T-cell (primary cell): Measurements from ENCODE around the gene ARL15. TPM values are rescaled to one million over a fixed set of nuclear protein-coding genes. Genes with fewer than 3 reads are reported as not detected.
"Not testable (repeated sequence)": the region's sequence is repeated elsewhere in the genome, so short reads cannot be mapped to it uniquely, and the experiment has no call there.

Source experiments
- ATAC-seq, 4 experiments: fragments of 200-7000 bp in 3 of 4; fragments of 150-1000 bp in 1 of 4; cut with Tn5 transposase; replicated peaks in 1 of 4; 1 replicate in 3 of 4; 2 replicates in 1 of 4; pipeline ENCODE4 v1.10.0; 2021; ENCODE audit warnings: moderate library complexity in 3 of 4, mild to moderate bottlenecking in 2 of 4, moderate number of reproducible peaks in 1 of 4
- CTCF ChIA-PET, 2 donors: fragments of 300-600 bp; sonication (Branson Sonifier 250); formaldehyde crosslinking; loops; one replicate each; lab custom pipeline; 2022; ENCODE audit warnings: antibody characterized with exemption in 2 of 2; lab: Charles Lee
- POLR2A ChIA-PET, 2 donors: fragments of 300-600 bp; sonication (Branson Sonifier 250); formaldehyde crosslinking; loops; one replicate each; lab custom pipeline; 2022; ENCODE audit warnings: antibody characterized with exemption in 2 of 2; lab: Charles Lee
- DNase-seq, 35 experiments: peaks; one replicate each; pipeline versions ENCODE4 v3.0.0 to v3.0.0-alpha.2; 2013 to 2023
- H3K27ac ChIP-seq: one replicate; pipeline ENCODE4 v1.5.1; 2013; ENCODE audit warnings: low read length
- H3K27me3 ChIP-seq, 2 experiments: replicated peaks in 1 of 2; 1 replicate in 1 of 2; 2 replicates in 1 of 2; pipeline versions ENCODE4 v1.6.1 to v1.7.0; 2013; ENCODE audit warnings: low read length in 1 of 2, mixed read lengths in 1 of 2; ENCODE audit not compliant: control insufficient read depth in 2 of 2, insufficient read depth in 2 of 2; ENCODE audit errors: extremely low read depth in 1 of 2
- H3K36me3 ChIP-seq, 2 donors: 1 replicate in 1 of 2; 2 replicates in 1 of 2; pipeline versions ENCODE4 v1.6.1 to v1.7.0; 2013; ENCODE audit warnings: low read length in 1 of 2; ENCODE audit not compliant: control insufficient read depth in 2 of 2, insufficient read depth in 1 of 2; ENCODE audit errors: extremely low read depth in 1 of 2
- H3K4me1 ChIP-seq, 2 experiments: 1 replicate in 1 of 2; 2 replicates in 1 of 2; pipeline versions ENCODE4 v1.6.1 to v1.7.0; 2013; ENCODE audit warnings: low read length in 2 of 2, mixed read lengths in 1 of 2; ENCODE audit not compliant: insufficient read depth in 2 of 2, control insufficient read depth in 1 of 2; ENCODE audit errors: extremely low read depth in 1 of 2
- H3K4me3 ChIP-seq, 2 donors: 1 replicate in 1 of 2; 2 replicates in 1 of 2; pipeline versions ENCODE4 v1.5.1 to v1.7.0; 2013; ENCODE audit warnings: mild to moderate bottlenecking in 2 of 2, low read length in 1 of 2, moderate library complexity in 1 of 2; ENCODE audit not compliant: control insufficient read depth in 1 of 2; ENCODE audit errors: extremely low read depth in 1 of 2
- H3K9me3 ChIP-seq: 2 replicates; pipeline ENCODE4 v1.7.0; 2013
- H3K27ac Mint-ChIP-seq, 2 donors: one replicate each; pipeline ENCODE4 v1.8.0; 2020 to 2021; ENCODE audit warnings: mild to moderate bottlenecking in 2 of 2, mixed read lengths in 2 of 2
- H3K27me3 Mint-ChIP-seq, 2 donors: one replicate each; pipeline ENCODE4 v1.8.0; 2021 to 2022; ENCODE audit warnings: mixed read lengths in 2 of 2
- H3K36me3 Mint-ChIP-seq: one replicate; pipeline ENCODE4 v1.8.0; 2021; ENCODE audit warnings: mixed read lengths
- H3K4me1 Mint-ChIP-seq, 3 donors: one replicate each; pipeline ENCODE4 v1.8.0; 2020 to 2022; ENCODE audit warnings: mixed read lengths in 3 of 3, mild to moderate bottlenecking in 1 of 3
- H3K4me3 Mint-ChIP-seq, 3 donors: one replicate each; pipeline ENCODE4 v1.8.0; 2020 to 2022; ENCODE audit warnings: mild to moderate bottlenecking in 3 of 3, mixed read lengths in 3 of 3, moderate library complexity in 3 of 3
- H3K9me3 Mint-ChIP-seq, 3 donors: one replicate each; pipeline ENCODE4 v1.8.0; 2020 to 2022; ENCODE audit warnings: mixed read lengths in 3 of 3
- WGBS: methylation state at CpG from one replicate; pipeline ENCODE4 v1.1.5; 2013; ENCODE audit warnings: missing lambda C conversion rate; ENCODE audit not compliant: insufficient coverage; 5-methylcytosine and 5-hydroxymethylcytosine counted together
- total RNA-seq, 35 experiments: library from RNA in 6 of 35; stranded (reverse) in 6 of 35; fragments of 120-200 nt in 1 of 35; gene quantifications; one replicate each; pipeline versions ENCODE4 v1.2.1 to v1.2.4 and lab custom pipeline; 2013 to 2026

The ARL15 gene
- 10 to 100 TPM; 10.7 to 21.6 (median 11.7) TPM for total RNA-seq
- 31.5 TPM for total RNA-seq (2013)
- total RNA-seq (lab: John Stamatoyannopoulos, UW), result 1.6 to 10.3 (median 6.1) reads per million in 29 experiments

- peak; percentile 91 to 94 (median 92) for ATAC-seq
These were observed at the start of gene ARL15 for GRCh38 chr5:54310433-54311175. TSS of gene ARL15 (minus strand) at chr5:54310573.

DNA sequence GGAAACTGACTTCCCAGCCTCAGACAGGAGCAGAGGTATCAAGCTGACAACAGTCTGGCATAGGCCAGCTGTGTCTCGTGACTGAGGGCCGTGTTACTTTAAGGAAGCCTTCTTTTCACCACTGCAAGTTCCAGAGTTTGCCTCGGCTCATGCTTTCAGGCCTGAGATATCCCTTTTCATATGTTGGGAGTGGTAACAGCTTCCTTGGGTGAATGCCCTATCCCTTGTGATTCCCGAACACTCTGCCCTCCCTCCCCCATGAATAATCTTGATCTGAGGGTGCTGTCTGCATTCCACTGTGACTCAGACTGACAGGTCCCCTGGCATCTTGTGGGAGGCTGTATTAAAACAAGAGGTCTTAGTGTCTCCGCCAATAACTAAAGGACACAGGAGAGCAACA, 49.7 kb upstream of the ARL15 start:
- H3K4me1 ChIP-seq, result no peaks in the 10 kb centered on the region
- H3K4me3 ChIP-seq, result no peak overlapping the region
- H3K27ac Mint-ChIP-seq, result no peak overlapping the region
- ChIA-PET POLR2A (no interaction called here), CTCF (no interaction called here)
- H3K27ac ChIP-seq, result no peak overlapping the region
- ATAC-seq, result no peak
- 53% methylated on average over 2 of the region's 5 CpGs for WGBS
- no peaks in the 10 kb centered on the region for H3K36me3 Mint-ChIP-seq
- H3K27me3 ChIP-seq, result peaks cover 0 to 6% of the 10 kb centered on the region in 2 experiments
- peaks cover 24 to 47% of the 10 kb centered on the region in 2 donors for H3K27me3 Mint-ChIP-seq
- H3K36me3 ChIP-seq, result no peaks in the 10 kb centered on the region
- no peak overlapping the region for H3K4me3 Mint-ChIP-seq
- no peaks in the 10 kb centered on the region for H3K4me1 Mint-ChIP-seq
- H3K9me3 Mint-ChIP-seq, result peaks cover 5 to 13% (median 8%) of the 10 kb centered on the region in 3 donors
- H3K9me3 ChIP-seq, result no peaks in the 10 kb centered on the region
- DNase-seq, result no peak

More at GRCh38 chr5:54310433-54311175, at the start of gene ARL15:
- WGBS, result under 1% methylated on average over 47 of the region's 50 CpGs
- no peaks in the 10 kb centered on the region for H3K27me3 ChIP-seq
- peak within 1 kb of the TSS; percentile 89 to 93 for H3K4me3 ChIP-seq
- POLR2A ChIA-PET, result interaction anchor here (0.5 to 1.5 kb wide), 12 partner anchors 9 to 1201 kb away, joined by 3 to 10 read pairs (median 4); partner anchors contain the start of genes DHX29 (in 1 of the 2), GZMA (in 1 of the 2), MTREX (in 1 of the 2) and SNX18 (in 1 of the 2)
- CTCF ChIA-PET, result interaction anchor here (0.6 to 1.6 kb wide), 17 partner anchors 15 to 1512 kb away, joined by 3 to 8 read pairs (median 3); no protein-coding TSS in a partner anchor
- H3K4me3 Mint-ChIP-seq, result peak within 1 kb of the TSS; percentile 96
- no peaks in the 10 kb centered on the region for H3K9me3 Mint-ChIP-seq
- H3K36me3 ChIP-seq, result no peaks in the 10 kb centered on the region
- DNase-seq, result peak; percentile 95 to 99 (median 98)
- H3K27ac Mint-ChIP-seq, result peak within 1 kb of the TSS; percentile 94 to 97
- H3K27ac ChIP-seq, result peak within 1 kb of the TSS; percentile 66
- H3K27me3 Mint-ChIP-seq, result peaks cover under 1 to 4% of the 10 kb centered on the region in 2 donors
- H3K4me1 Mint-ChIP-seq, result peaks cover 29 to 33% (median 31%) of the 10 kb centered on the region in 3 donors
- peaks cover 7 to 13% of the 10 kb centered on the region in 2 experiments for H3K4me1 ChIP-seq
- H3K36me3 Mint-ChIP-seq, result no peaks in the 10 kb centered on the region
- H3K9me3 ChIP-seq, result no peaks in the 10 kb centered on the region

DNA sequence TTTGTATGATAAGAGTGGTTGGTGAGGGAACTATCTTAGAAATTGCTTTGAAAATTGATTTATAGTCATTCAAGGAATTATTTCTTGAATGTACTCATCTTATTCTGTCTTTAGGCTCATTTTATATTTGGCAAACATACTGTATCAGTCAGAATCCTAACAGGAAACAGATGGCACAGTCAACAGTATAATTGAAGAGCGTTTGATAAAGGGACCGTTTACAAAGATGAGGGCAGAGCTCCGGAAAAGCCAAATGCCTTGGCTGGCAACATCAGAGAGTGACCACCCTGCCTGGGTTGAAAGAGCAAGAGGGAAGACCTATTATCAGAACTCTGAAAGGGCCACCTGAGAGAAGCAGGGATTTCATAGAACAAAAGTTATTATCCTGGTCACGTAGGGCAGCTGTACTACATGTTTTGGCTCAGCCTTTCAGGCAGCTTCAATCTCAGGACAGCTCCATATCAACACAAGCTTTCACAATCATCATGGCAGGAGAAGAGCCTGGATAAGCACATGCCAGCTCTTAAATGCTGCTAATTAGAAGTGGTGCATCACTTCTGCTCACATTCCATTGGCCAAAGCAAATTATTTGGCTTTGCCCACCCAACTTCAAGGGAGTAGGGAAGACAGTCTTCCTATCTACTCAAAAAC, 47.2 kb upstream of the ARL15 start:
- H3K36me3 ChIP-seq, result no peaks in the 10 kb centered on the region
- no peak overlapping the region for H3K4me3 ChIP-seq
- CTCF ChIA-PET, result no interaction called here
- H3K27me3 ChIP-seq, result peaks cover 0 to 6% of the 10 kb centered on the region in 2 experiments
- H3K9me3 ChIP-seq, result no peaks in the 10 kb centered on the region
- H3K27me3 Mint-ChIP-seq, result peaks cover 24 to 46% of the 10 kb centered on the region in 2 donors
- ATAC-seq, result no peak
- POLR2A ChIA-PET, result no interaction called here
- H3K36me3 Mint-ChIP-seq, result peaks cover 2% of the 10 kb centered on the region
- no peak overlapping the region for H3K27ac ChIP-seq
- H3K4me1 ChIP-seq, result no peaks in the 10 kb centered on the region
- H3K4me3 Mint-ChIP-seq, result no peak overlapping the region
- WGBS, result 36% methylated on average over 4 of the region's 4 CpGs
- H3K9me3 Mint-ChIP-seq, result peaks cover 15 to 24% (median 19%) of the 10 kb centered on the region in 3 donors
- no peaks in the 10 kb centered on the region for H3K4me1 Mint-ChIP-seq
- H3K27ac Mint-ChIP-seq, result no peak overlapping the region
- DNase-seq, result no peak

- H3K36me3 Mint-ChIP-seq, H3K4me1 Mint-ChIP-seq, POLR2A ChIA-PET, CTCF ChIA-PET, H3K36me3 ChIP-seq, H3K4me3 Mint-ChIP-seq, H3K4me1 ChIP-seq, H3K27ac Mint-ChIP-seq, H3K27me3 ChIP-seq, DNase-seq, H3K9me3 ChIP-seq, H3K4me3 ChIP-seq, H3K27ac ChIP-seq, ATAC-seq: not testable (repeated sequence)
- Mint-ChIP-seq H3K9me3 (peaks cover 15 to 24% (median 19%) of the 10 kb centered on the region in 3 donors), H3K27me3 (peaks cover 10 to 29% of the 10 kb centered on the region in 2 donors)
These were observed 43.7 kb upstream of the ARL15 start for GRCh38 chr5:54353933-54354564.

DNA sequence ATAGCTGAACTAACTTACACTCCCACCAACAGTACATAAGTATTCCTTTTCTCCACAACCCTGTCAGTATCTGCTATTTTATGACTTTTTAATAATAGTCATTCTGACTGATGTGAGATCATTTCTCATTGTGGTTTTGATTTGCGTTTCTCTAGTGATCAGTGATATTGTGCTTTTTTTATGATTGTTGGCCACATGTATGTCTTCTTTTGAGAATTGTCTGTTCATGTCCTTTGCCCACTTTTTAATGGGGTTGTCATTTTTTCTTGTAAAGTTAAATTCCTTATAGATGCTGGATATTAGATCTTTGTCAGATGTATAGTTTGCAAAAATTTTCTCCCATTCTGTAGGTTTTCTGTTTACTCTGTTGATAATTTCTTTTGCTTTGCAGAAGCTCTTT, 42.2 kb upstream of the ARL15 start:
- H3K36me3 Mint-ChIP-seq, DNase-seq, H3K9me3 ChIP-seq, H3K27me3 ChIP-seq, H3K36me3 ChIP-seq, CTCF ChIA-PET, H3K27ac Mint-ChIP-seq, H3K4me1 ChIP-seq, H3K4me3 ChIP-seq, POLR2A ChIA-PET, H3K27ac ChIP-seq, ATAC-seq, H3K4me1 Mint-ChIP-seq, H3K4me3 Mint-ChIP-seq: not testable (repeated sequence)
- Mint-ChIP-seq H3K9me3 (peaks cover 15 to 25% (median 19%) of the 10 kb centered on the region in 3 donors), H3K27me3 (peaks cover 4 to 24% of the 10 kb centered on the region in 2 donors)
- WGBS, result 67% methylated on average over 1 of the region's 1 CpG

GRCh38 chr5:54347221-54347865, 37.0 kb upstream of the ARL15 start:
- ATAC-seq (no peak), DNase-seq (no peak)
- H3K9me3 ChIP-seq, result no peaks in the 10 kb centered on the region
- no peaks in the 10 kb centered on the region for H3K27me3 ChIP-seq
- Mint-ChIP-seq H3K4me3 (no peak overlapping the region), H3K4me1 (no peaks in the 10 kb centered on the region), H3K27me3 (peaks cover 1 to 3% of the 10 kb centered on the region in 2 donors), H3K9me3 (peaks cover 0 to 8% (median 7%) of the 10 kb centered on the region in 3 donors), H3K27ac (no peak overlapping the region), H3K36me3 (no peaks in the 10 kb centered on the region)
- POLR2A ChIA-PET, result no interaction called here
- H3K36me3 ChIP-seq, result no peaks in the 10 kb centered on the region
- no peak overlapping the region for H3K27ac ChIP-seq
- whole genome bisulfite sequencing, result 90% methylated on average over 1 of the region's 5 CpGs
- H3K4me1 ChIP-seq, result no peaks in the 10 kb centered on the region
- H3K4me3 ChIP-seq, result no peak overlapping the region
- CTCF ChIA-PET, result no interaction called here
